ENCODE data around the gene ARHGAP10.
"Not testable (repeated sequence)": the region's sequence is repeated elsewhere in the genome, so short reads cannot be mapped to it uniquely, and the experiment has no call there.

Gene ARHGAP10

GRCh38 chr4:147877308-147877771, 145.5 kb downstream of the ARHGAP10 start:
- no peak for DNase-seq (ENCODE audit: low read depth)
- no peak for TF ChIP-seq CTCF (conservative IDR thresholded peaks at IDR 0.05; ENCODE audit: low read depth, low read length)
- no peak overlapping the region for H3K4me3 ChIP-seq (ENCODE audit: low read depth, low read length)

GRCh38 chr4:147879676-147880075, 147.8 kb downstream of the ARHGAP10 start:
- no peak overlapping the region for H3K4me3 ChIP-seq (ENCODE audit: low read depth, low read length)
- no peak for TF ChIP-seq CTCF (conservative IDR thresholded peaks at IDR 0.05; ENCODE audit: low read depth, low read length)

GRCh38 chr4:147880511-147880910, 148.6 kb downstream of the ARHGAP10 start:
- DNase-seq (ENCODE audit: low read depth), result no peak
- no peak overlapping the region for H3K4me3 ChIP-seq (ENCODE audit: low read depth, low read length)
- TF ChIP-seq CTCF (conservative IDR thresholded peaks at IDR 0.05; ENCODE audit: low read depth, low read length), result no peak

More at GRCh38 chr4:147879676-147880075, 147.8 kb downstream of the ARHGAP10 start:
- no peak for DNase-seq (ENCODE audit: low read depth)

- no peak overlapping the region for H3K4me3 ChIP-seq (ENCODE audit: low read depth, low read length)
- no peak for TF ChIP-seq CTCF (conservative IDR thresholded peaks at IDR 0.05; ENCODE audit: low read depth, low read length)
- no peak for DNase-seq (ENCODE audit: low read depth)
Observed at GRCh38 chr4:147884536-147884935, 152.6 kb downstream of the ARHGAP10 start.

GRCh38 chr4:147885216-147885615, 153.3 kb downstream of the ARHGAP10 start:
- not testable (repeated sequence) for DNase-seq (ENCODE audit: low read depth); H3K4me3 ChIP-seq (ENCODE audit: low read depth, low read length)

GRCh38 chr4:147891476-147892115, 159.7 kb downstream of the ARHGAP10 start:
- DNase-seq (ENCODE audit: low read depth), result no peak
- no peak for TF ChIP-seq CTCF (conservative IDR thresholded peaks at IDR 0.05; ENCODE audit: low read depth, low read length)
- H3K4me3 ChIP-seq (ENCODE audit: low read depth, low read length), result no peak overlapping the region

GRCh38 chr4:147899512-147899911, 167.6 kb downstream of the ARHGAP10 start:
- no peak for TF ChIP-seq CTCF (conservative IDR thresholded peaks at IDR 0.05; ENCODE audit: low read depth, low read length)
- DNase-seq (ENCODE audit: low read depth), result peak; percentile 57
- H3K4me3 ChIP-seq (ENCODE audit: low read depth, low read length), result no peak overlapping the region

Measured in choroid plexus epithelial cell (primary cell).